Endothelial cell (in vitro differentiated cells): ENCODE results near the gene ASB8. TPM values are rescaled to one million over a fixed set of nuclear protein-coding genes. Genes with fewer than 3 reads are reported as not detected.

Source experiments
- DNase-seq: peaks from one replicate; pipeline ENCODE4 v3.0.0; 2021; ENCODE audit warnings: low spot score
- H3K27ac Mint-ChIP-seq: one replicate; pipeline ENCODE4 v1.8.0; 2021; ENCODE audit warnings: mixed read lengths, inconsistent platforms; ENCODE audit not compliant: unreplicated experiment
- H3K27me3 Mint-ChIP-seq: one replicate; pipeline ENCODE4 v1.8.0; 2021; ENCODE audit warnings: mild to moderate bottlenecking, moderate library complexity, mixed read lengths, inconsistent platforms; ENCODE audit not compliant: unreplicated experiment
- H3K36me3 Mint-ChIP-seq: one replicate; pipeline ENCODE4 v1.8.0; 2021; ENCODE audit warnings: mild to moderate bottlenecking, low read depth, mixed read lengths, inconsistent platforms; ENCODE audit not compliant: unreplicated experiment
- H3K4me1 Mint-ChIP-seq: one replicate; pipeline ENCODE4 v1.8.0; 2021; ENCODE audit warnings: mild to moderate bottlenecking, mixed read lengths, inconsistent platforms; ENCODE audit not compliant: unreplicated experiment
- H3K4me3 Mint-ChIP-seq: one replicate; pipeline ENCODE4 v1.8.0; 2021; ENCODE audit warnings: mild to moderate bottlenecking, mixed read lengths, inconsistent platforms; ENCODE audit not compliant: unreplicated experiment
- H3K9me3 Mint-ChIP-seq: one replicate; pipeline ENCODE4 v1.8.0; 2021; ENCODE audit warnings: mixed read lengths, inconsistent platforms; ENCODE audit not compliant: unreplicated experiment
- total RNA-seq: library from RNA; stranded (reverse); fragmentation: NEBNext Ultra II Directional; extraction: Animal tissue kit (Norgen Biotek cat#: 25700); gene quantifications from one replicate; pipeline ENCODE4 v1.2.1, GENCODE V29; 2021; ENCODE audit not compliant: unreplicated experiment
- TF ChIP-seq, protein P1 (sequence below): fragments of 200-600 bp; sonication (generic); IDR thresholded peaks from one replicate; pipeline ENCODE4 v1.5.0; 2021; ENCODE audit warnings: antibody characterized with exemption; ENCODE audit not compliant: unreplicated experiment

ASB8 gene
- total RNA-seq, 1 donor from 2014 or later = 25.6 TPM

DNA sequence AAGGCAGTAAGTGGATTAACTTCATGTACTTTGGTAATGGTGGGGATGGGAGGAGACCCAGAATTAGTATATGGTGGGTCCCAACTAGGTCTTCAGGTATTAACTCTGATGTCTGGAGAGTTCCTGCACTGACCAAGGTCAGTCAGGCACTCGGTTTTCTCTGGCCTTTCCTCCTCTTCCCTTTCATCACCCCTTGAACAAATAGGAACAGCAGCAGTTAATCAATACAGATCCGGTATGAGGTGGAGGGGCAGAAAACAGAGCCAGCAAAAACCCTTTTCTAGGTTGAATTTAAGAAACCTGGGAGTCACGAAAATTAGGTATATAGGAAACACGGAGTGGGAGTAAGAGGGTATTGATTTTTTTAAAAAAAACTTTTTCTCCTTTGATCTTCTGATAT, 34.1 kb downstream of the ASB8 start:
- no peak overlapping the region for H3K4me3 Mint-ChIP-seq
- TF ChIP-seq, protein P1, sequence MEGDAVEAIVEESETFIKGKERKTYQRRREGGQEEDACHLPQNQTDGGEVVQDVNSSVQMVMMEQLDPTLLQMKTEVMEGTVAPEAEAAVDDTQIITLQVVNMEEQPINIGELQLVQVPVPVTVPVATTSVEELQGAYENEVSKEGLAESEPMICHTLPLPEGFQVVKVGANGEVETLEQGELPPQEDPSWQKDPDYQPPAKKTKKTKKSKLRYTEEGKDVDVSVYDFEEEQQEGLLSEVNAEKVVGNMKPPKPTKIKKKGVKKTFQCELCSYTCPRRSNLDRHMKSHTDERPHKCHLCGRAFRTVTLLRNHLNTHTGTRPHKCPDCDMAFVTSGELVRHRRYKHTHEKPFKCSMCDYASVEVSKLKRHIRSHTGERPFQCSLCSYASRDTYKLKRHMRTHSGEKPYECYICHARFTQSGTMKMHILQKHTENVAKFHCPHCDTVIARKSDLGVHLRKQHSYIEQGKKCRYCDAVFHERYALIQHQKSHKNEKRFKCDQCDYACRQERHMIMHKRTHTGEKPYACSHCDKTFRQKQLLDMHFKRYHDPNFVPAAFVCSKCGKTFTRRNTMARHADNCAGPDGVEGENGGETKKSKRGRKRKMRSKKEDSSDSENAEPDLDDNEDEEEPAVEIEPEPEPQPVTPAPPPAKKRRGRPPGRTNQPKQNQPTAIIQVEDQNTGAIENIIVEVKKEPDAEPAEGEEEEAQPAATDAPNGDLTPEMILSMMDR = no peak
- DNase-seq = no peak

DNA sequence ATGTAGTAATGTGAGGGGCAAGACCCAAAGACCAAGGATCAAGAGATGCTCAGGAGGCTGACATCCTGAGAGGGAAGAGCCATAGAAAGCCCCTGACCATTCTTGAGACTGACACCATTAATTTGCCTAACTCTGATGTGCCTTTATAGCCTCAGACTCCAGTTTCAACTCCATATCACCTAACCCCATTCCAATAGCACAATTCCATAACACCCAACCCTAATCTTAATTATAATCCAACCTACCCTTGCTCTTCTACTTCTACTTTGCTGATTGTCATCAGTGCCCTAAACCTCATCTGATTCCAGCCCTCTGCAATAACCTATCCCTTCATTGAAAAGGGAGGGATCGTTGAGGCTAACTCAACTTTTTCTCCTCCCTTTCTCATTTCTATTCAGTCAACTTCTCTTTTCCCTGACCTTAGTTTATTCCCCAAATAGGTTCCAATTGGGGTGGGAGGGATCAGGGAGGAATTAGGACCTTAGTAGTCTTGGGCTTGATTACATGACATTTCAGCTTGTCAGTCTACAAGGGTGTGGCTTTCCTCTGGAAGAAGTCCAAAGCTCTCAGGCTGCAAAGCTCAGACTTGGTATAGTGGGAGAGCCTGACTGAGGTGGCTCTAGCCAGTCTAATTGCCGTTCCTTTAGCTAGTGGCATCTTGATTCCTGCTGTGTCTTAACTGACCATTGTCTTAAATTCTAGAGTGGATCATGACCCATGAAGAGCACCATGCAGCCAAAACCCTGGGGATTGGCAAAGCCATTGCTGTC, 35.1 kb downstream of the ASB8 start:
- Mint-ChIP-seq H3K4me3 (no peak overlapping the region), H3K9me3 (no peaks in the 10 kb centered on the region), H3K36me3 (peaks cover 18% of the 10 kb centered on the region), H3K27me3 (no peaks in the 10 kb centered on the region), H3K4me1 (peaks cover 21% of the 10 kb centered on the region), H3K27ac (no peak overlapping the region)
- TF ChIP-seq, protein P1 = no peak
- no peak for DNase-seq

More for the DNA sequence above, 34.1 kb downstream of the ASB8 start:
- Mint-ChIP-seq H3K36me3 (peaks cover 24% of the 10 kb centered on the region), H3K9me3 (no peaks in the 10 kb centered on the region), H3K27ac (no peak overlapping the region), H3K4me1 (peaks cover 21% of the 10 kb centered on the region), H3K27me3 (no peaks in the 10 kb centered on the region)

DNA sequence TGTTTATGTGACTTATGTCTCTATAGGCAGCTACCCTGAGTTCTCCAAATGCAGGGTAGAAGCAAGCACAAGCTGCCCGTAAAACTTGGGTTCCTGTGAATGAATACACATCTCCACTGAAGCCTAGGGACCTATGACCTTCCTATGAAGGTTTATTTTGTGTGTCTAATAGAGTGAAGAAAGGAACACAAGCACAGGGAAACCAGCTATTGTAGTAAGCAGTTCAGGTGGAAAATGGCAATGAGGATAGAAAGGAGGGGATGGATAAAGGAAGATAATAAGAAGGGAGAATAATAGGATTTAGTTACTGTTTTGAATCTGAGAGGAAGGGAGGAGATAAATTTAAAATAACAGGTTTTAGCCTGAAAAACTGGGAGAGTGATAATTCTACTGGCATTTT, 35.8 kb downstream of the ASB8 start:
- DNase-seq = no peak
- Mint-ChIP-seq H3K4me1 (peaks cover 21% of the 10 kb centered on the region), H3K36me3 (peaks cover 15% of the 10 kb centered on the region), H3K27ac (no peak overlapping the region), H3K4me3 (no peak overlapping the region), H3K27me3 (no peaks in the 10 kb centered on the region), H3K9me3 (no peaks in the 10 kb centered on the region)
- TF ChIP-seq, protein P1 = no peak

DNA sequence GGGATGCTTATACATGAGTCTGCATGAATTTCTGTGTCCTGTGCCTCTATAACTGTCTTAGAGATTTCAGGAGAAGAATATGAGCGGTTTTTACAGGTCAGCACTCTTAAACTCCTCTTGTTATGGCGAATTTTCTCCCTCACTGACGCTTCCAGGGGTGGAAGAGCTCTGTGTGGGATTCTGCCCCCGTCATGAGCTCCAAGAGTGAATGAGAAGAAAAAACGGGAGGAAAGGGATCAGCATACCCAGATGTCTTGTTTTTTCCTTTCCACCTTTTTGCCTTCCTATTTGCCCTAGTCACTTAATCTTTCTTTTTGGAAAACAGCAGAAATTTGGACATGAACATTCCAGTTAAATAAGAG, 37.5 kb downstream of the ASB8 start:
- Mint-ChIP-seq H3K4me3 (peak overlapping the region; percentile 100), H3K27ac (no peak overlapping the region), H3K27me3 (peaks cover under 1% of the 10 kb centered on the region), H3K36me3 (peaks cover 10% of the 10 kb centered on the region), H3K4me1 (peaks cover 21% of the 10 kb centered on the region), H3K9me3 (no peaks in the 10 kb centered on the region)
- TF ChIP-seq, protein P1 = no peak
- no peak for DNase-seq

DNA sequence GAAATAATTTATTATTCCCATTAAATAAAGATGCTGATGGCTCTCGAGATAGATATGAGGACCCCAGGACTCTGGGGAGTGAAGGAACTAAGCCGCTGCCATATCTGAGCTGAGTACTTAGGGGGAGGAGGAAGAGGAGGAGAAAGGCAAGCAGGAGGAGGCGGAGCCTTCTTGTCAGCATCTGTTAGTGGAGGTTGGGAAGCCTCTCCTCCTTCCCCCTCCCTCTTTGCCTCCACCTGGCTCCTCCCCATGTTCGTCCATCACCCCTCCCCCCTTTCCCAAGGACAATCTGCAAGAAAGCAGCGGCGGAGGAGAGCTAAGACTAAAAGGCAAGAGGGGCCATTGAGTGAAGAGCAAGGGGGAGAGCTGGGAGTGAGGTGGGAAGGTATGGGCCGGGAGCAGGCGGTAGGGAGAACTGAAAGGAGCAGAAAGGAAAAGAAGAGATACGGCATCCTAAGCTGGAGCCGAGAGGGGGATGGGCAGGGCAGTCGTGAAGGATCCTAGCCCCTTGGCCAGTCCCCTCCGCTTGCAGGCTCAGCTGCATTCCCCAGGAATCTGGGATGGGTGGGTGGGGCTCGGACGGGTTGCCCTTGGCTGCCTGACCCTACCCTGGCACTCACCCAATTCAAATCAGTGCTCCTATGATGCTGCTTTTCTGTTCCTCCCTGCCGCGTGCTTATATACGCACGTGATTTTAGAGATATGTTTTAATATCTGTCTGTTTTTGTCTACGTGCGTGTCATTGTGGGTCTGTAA, 38.1 kb downstream of the ASB8 start, which contains the start of gene PFKM:
Gene PFKM, plus strand, starts transcription at position 287 of the 756 bp plus-strand sequence. CDS start 3,411 bp downstream, outside the sequence.
- Mint-ChIP-seq H3K4me3 (peak within 1 kb of the TSS; percentile 100), H3K36me3 (peaks cover 8% of the 10 kb centered on the region), H3K27ac (peak within 1 kb of the TSS; percentile 57), H3K4me1 (peaks cover 21% of the 10 kb centered on the region), H3K9me3 (no peaks in the 10 kb centered on the region), H3K27me3 (peaks cover 2% of the 10 kb centered on the region)
- DNase-seq = peak; percentile 64
- TF ChIP-seq, protein P1 = no peak
